GM12878 (cell line): ENCODE results near the gene C2.
"Not testable (repeated sequence)": the region's sequence is repeated elsewhere in the genome, so short reads cannot be mapped to it uniquely, and the experiment has no call there.

Experiments
- ATF2 ChIP-seq: IDR thresholded peaks from 2 replicates; pipeline ENCODE4 v1.6.1; 2012; ENCODE audit warnings: low read length, inconsistent platforms
- BCLAF1 ChIP-seq: fragments of 450-650 bp; IDR thresholded peaks from 2 replicates; pipeline ENCODE4 v1.6.1; 2017; ENCODE audit warnings: antibody characterized with exemption, mild to moderate bottlenecking, moderate library complexity
- BRCA1 ChIP-seq: IDR thresholded peaks from 2 replicates; pipeline ENCODE4 v1.6.1; 2011; ENCODE audit warnings: low read depth, low read length, improper control_type of control experiment
- CBX3 ChIP-seq: fragments of 200-600 bp; sonication (generic); IDR thresholded peaks from 2 replicates; pipeline ENCODE4 v1.6.1; 2016; ENCODE audit warnings: low read depth, borderline replicate concordance
- CEBPZ ChIP-seq: fragments of 150-350 bp; IDR thresholded peaks from 2 replicates; pipeline ENCODE4 v1.6.1; 2016; ENCODE audit warnings: low read depth, low read length
- CREM ChIP-seq: IDR thresholded peaks from 2 replicates; pipeline ENCODE4 v1.6.1; 2014; ENCODE audit warnings: antibody characterized with exemption, low read depth
- CTCF ChIP-seq, 3 experiments: IDR thresholded peaks in 2 of 3; conservative IDR thresholded peaks in 1 of 3; 2 replicates each; pipeline ENCODE4 v1.5.1; 2011; ENCODE audit warnings: low read depth in 3 of 3, low read length in 3 of 3, mild to moderate bottlenecking in 3 of 3, control low read depth in 2 of 3, moderate library complexity in 2 of 3, inconsistent platforms in 1 of 3, mixed read lengths in 1 of 3; ENCODE audit not compliant: control insufficient read depth in 2 of 3, insufficient read depth in 1 of 3; ENCODE audit errors: extremely low read depth in 1 of 3
- EZH2 ChIP-seq: IDR thresholded peaks from 2 replicates; pipeline ENCODE4 v1.6.1; 2012; ENCODE audit warnings: low read depth, mild to moderate bottlenecking, control low read depth, inconsistent platforms, low read length, borderline replicate concordance; ENCODE audit not compliant: control insufficient read depth
- MAX ChIP-seq: IDR thresholded peaks from 2 replicates; pipeline ENCODE4 v1.6.1; 2012; ENCODE audit warnings: low read depth, low read length, improper control_type of control experiment
- MLLT1 ChIP-seq: fragments of 450-650 bp; IDR thresholded peaks from 2 replicates; pipeline ENCODE4 v1.6.1; 2016; ENCODE audit warnings: mild to moderate bottlenecking
- MXI1 ChIP-seq: fragments of 150-350 bp; IDR thresholded peaks from 2 replicates; pipeline ENCODE4 v1.6.1; 2011; ENCODE audit warnings: low read depth, mild to moderate bottlenecking, inconsistent platforms, low read length, improper control_type of control experiment
- POLR2A ChIP-seq: IDR thresholded peaks from 2 replicates; pipeline ENCODE4 v1.6.1; 2011; ENCODE audit warnings: low read depth, mild to moderate bottlenecking, low read length
- POLR2AphosphoS2 ChIP-seq: IDR thresholded peaks from 2 replicates; pipeline ENCODE4 v1.6.1; 2011; ENCODE audit warnings: low read depth, mild to moderate bottlenecking, low read length, improper control_type of control experiment, moderate library complexity
- YY1 ChIP-seq: IDR thresholded peaks from 2 replicates; pipeline ENCODE4 v1.6.1; 2011; ENCODE audit warnings: low read depth, mild to moderate bottlenecking, low read length

- TF ChIP-seq CTCF (IDR thresholded peaks at IDR 0.05 in 2 of 3, conservative IDR thresholded peaks at IDR 0.05 in 1 of 3; ENCODE audit: control insufficient read depth in 2 of 3, extremely low read depth in 1 of 3, insufficient read depth in 1 of 3, low read depth in 3 of 3, low read length in 3 of 3); CBX3; POLR2A; MXI1; BCLAF1; CEBPZ; MLLT1; CREM; EZH2; YY1; BRCA1; MAX; ATF2; POLR2AphosphoS2: not testable (repeated sequence)
Measured at GRCh38 chr6:31909298-31909697, 18.2 kb upstream of the C2 start.
